Mammary epithelial cell (primary cell): ENCODE measurements around the gene CCNK.

Source experiments
- CTCF ChIP-seq, 2 donors: IDR thresholded peaks in 1 of 2; conservative IDR thresholded peaks in 1 of 2; 2 replicates each; pipeline ENCODE4 v1.5.1; 2011 to 2012; ENCODE audit warnings: inconsistent platforms in 2 of 2, low read length in 2 of 2, mild to moderate bottlenecking in 2 of 2, control low read depth in 1 of 2, low read depth in 1 of 2; ENCODE audit not compliant: insufficient read depth in 1 of 2; ENCODE audit errors: extremely low read depth in 1 of 2
- EZH2 ChIP-seq: IDR thresholded peaks from 2 replicates; pipeline ENCODE4 v1.6.1; 2012; ENCODE audit warnings: low read length, inconsistent platforms, borderline replicate concordance

- TF ChIP-seq CTCF (conservative IDR thresholded peaks at IDR 0.05 in 1 of 2, IDR thresholded peaks at IDR 0.05 in 1 of 2; ENCODE audit: extremely low read depth in 1 of 2, insufficient read depth in 1 of 2, low read depth in 1 of 2, low read length in 2 of 2), result no peak
- no peak for TF ChIP-seq EZH2
Measured at GRCh38 chr14:99481745-99482099, 513 bp downstream of the CCNK start.
